ENCODE results near the gene ANK2. TPM values are rescaled to one million over a fixed set of nuclear protein-coding genes. Genes with fewer than 3 reads are reported as not detected.
A peak's percentile ranks its signal among the peaks of the same experiment; 100 is the strongest.

Gene ANK2
- total and polyA plus RNA-seq, 2 of the 13 experiments (the other 11 are each of a cell fraction or from before 2014, with no cell fraction given), result 2.7 to 15.1 TPM

DNA sequence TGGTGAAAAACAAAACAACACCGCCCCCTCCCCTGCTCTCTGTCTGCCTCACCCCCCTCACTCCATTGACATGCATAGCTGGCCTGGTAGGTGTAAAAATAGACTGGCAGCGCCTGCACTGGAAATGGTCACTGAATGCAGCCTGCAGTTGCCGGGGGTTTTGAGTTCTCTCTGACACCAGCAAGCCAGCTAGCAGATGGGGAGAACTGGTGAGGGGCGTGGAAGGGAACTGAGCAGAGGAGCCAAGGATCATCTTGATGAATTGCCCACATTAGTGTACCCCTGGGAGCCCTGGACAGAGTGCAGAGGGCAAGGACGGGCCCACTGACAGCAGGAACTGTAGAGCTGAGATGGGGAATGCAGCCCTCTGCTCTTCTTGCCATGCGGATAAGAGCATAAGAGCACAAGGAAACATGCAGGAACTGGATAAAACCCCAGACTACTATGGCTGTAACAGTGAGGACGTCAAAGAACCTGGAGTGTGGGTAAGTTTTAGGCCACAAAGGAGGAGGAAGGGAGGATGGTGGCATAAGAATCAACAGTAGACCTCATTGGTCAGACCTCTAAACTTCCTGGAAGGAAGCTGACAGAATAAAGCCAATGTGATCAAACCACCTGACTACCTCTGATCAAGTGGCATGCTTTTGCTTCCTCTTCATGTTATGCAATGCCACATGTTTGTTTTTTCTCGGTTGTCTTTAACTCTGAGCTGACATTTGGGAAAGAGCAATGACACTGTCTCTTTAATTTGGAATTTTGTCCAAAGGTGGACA is 96.3 kb downstream of the ANK2 start (continued):
- TF ChIP-seq, protein P1, sequence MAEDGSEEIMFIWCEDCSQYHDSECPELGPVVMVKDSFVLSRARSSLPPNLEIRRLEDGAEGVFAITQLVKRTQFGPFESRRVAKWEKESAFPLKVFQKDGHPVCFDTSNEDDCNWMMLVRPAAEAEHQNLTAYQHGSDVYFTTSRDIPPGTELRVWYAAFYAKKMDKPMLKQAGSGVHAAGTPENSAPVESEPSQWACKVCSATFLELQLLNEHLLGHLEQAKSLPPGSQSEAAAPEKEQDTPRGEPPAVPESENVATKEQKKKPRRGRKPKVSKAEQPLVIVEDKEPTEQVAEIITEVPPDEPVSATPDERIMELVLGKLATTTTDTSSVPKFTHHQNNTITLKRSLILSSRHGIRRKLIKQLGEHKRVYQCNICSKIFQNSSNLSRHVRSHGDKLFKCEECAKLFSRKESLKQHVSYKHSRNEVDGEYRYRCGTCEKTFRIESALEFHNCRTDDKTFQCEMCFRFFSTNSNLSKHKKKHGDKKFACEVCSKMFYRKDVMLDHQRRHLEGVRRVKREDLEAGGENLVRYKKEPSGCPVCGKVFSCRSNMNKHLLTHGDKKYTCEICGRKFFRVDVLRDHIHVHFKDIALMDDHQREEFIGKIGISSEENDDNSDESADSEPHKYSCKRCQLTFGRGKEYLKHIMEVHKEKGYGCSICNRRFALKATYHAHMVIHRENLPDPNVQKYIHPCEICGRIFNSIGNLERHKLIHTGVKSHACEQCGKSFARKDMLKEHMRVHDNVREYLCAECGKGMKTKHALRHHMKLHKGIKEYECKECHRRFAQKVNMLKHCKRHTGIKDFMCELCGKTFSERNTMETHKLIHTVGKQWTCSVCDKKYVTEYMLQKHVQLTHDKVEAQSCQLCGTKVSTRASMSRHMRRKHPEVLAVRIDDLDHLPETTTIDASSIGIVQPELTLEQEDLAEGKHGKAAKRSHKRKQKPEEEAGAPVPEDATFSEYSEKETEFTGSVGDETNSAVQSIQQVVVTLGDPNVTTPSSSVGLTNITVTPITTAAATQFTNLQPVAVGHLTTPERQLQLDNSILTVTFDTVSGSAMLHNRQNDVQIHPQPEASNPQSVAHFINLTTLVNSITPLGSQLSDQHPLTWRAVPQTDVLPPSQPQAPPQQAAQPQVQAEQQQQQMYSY (CRISPR knock-in tag; IDR thresholded peaks at IDR 0.05), result no peak
- TF ChIP-seq ZNF678 (CRISPR knock-in tag; IDR thresholded peaks at IDR 0.05) (peak; percentile 86; the same call in 1 of the 2 replicates), RNF2 (conservative IDR thresholded peaks at IDR 0.05; ENCODE audit: low read depth) (0 out of 2 replicates have a peak, but pooled peaks have one; percentile 46), ZNF382 (CRISPR knock-in tag; IDR thresholded peaks at IDR 0.05; ENCODE audit: borderline replicate concordance) (no peak), ZNF343 (CRISPR knock-in tag; IDR thresholded peaks at IDR 0.05) (peak; percentile 75; the same call in 1 of the 2 replicates), DMAP1 (CRISPR knock-in tag; IDR thresholded peaks at IDR 0.05) (peak; percentile 28; the same call in 1 of the 2 replicates), EED (CRISPR knock-in tag; IDR thresholded peaks at IDR 0.05) (no peak), CHCHD3 (CRISPR knock-in tag; IDR thresholded peaks at IDR 0.05) (no peak), HNRNPUL1 (IDR thresholded peaks at IDR 0.05; ENCODE audit: low read depth, low read length) (no peak), NONO (IDR thresholded peaks at IDR 0.05) (no peak), NONO (CRISPR knock-in tag; conservative IDR thresholded peaks at IDR 0.05) (no peak), ZNF329 (CRISPR knock-in tag; IDR thresholded peaks at IDR 0.05; ENCODE audit: low read depth) (no peak), ZNF572 (CRISPR knock-in tag; IDR thresholded peaks at IDR 0.05) (no peak), ELF4 (CRISPR knock-in tag; IDR thresholded peaks at IDR 0.05; ENCODE audit: borderline replicate concordance) (peak; percentile 84; the same call in 1 of the 2 replicates)
- TF ChIP-seq, protein P2, sequence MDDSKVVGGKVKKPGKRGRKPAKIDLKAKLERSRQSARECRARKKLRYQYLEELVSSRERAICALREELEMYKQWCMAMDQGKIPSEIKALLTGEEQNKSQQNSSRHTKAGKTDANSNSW (CRISPR knock-in tag; IDR thresholded peaks at IDR 0.05; ENCODE audit: borderline replicate concordance), result no peak
- TF ChIP-seq, protein P3, sequence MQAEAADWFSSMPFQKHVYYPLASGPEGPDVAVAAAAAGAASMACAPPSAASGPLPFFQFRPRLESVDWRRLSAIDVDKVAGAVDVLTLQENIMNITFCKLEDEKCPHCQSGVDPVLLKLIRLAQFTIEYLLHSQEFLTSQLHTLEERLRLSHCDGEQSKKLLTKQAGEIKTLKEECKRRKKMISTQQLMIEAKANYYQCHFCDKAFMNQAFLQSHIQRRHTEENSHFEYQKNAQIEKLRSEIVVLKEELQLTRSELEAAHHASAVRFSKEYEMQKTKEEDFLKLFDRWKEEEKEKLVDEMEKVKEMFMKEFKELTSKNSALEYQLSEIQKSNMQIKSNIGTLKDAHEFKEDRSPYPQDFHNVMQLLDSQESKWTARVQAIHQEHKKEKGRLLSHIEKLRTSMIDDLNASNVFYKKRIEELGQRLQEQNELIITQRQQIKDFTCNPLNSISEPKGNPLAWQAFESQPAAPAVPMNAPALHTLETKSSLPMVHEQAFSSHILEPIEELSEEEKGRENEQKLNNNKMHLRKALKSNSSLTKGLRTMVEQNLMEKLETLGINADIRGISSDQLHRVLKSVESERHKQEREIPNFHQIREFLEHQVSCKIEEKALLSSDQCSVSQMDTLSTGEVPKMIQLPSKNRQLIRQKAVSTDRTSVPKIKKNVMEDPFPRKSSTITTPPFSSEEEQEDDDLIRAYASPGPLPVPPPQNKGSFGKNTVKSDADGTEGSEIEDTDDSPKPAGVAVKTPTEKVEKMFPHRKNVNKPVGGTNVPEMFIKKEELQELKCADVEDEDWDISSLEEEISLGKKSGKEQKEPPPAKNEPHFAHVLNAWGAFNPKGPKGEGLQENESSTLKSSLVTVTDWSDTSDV (CRISPR knock-in tag; IDR thresholded peaks at IDR 0.05), result no peak
- TF ChIP-seq, protein P4, sequence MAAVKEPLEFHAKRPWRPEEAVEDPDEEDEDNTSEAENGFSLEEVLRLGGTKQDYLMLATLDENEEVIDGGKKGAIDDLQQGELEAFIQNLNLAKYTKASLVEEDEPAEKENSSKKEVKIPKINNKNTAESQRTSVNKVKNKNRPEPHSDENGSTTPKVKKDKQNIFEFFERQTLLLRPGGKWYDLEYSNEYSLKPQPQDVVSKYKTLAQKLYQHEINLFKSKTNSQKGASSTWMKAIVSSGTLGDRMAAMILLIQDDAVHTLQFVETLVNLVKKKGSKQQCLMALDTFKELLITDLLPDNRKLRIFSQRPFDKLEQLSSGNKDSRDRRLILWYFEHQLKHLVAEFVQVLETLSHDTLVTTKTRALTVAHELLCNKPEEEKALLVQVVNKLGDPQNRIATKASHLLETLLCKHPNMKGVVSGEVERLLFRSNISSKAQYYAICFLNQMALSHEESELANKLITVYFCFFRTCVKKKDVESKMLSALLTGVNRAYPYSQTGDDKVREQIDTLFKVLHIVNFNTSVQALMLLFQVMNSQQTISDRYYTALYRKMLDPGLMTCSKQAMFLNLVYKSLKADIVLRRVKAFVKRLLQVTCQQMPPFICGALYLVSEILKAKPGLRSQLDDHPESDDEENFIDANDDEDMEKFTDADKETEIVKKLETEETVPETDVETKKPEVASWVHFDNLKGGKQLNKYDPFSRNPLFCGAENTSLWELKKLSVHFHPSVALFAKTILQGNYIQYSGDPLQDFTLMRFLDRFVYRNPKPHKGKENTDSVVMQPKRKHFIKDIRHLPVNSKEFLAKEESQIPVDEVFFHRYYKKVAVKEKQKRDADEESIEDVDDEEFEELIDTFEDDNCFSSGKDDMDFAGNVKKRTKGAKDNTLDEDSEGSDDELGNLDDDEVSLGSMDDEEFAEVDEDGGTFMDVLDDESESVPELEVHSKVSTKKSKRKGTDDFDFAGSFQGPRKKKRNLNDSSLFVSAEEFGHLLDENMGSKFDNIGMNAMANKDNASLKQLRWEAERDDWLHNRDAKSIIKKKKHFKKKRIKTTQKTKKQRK (IDR thresholded peaks at IDR 0.05; ENCODE audit: low read length), result no peak
- TF ChIP-seq, protein P5, sequence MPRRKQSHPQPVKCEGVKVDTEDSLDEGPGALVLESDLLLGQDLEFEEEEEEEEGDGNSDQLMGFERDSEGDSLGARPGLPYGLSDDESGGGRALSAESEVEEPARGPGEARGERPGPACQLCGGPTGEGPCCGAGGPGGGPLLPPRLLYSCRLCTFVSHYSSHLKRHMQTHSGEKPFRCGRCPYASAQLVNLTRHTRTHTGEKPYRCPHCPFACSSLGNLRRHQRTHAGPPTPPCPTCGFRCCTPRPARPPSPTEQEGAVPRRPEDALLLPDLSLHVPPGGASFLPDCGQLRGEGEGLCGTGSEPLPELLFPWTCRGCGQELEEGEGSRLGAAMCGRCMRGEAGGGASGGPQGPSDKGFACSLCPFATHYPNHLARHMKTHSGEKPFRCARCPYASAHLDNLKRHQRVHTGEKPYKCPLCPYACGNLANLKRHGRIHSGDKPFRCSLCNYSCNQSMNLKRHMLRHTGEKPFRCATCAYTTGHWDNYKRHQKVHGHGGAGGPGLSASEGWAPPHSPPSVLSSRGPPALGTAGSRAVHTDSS (CRISPR knock-in tag; conservative IDR thresholded peaks at IDR 0.05), result no peak
